GM11168 (cell line): ENCODE measurements around the gene ELOB.

Experiments used
- in situ Hi-C: fragments of 300-500 bp; cut with MboI; formaldehyde crosslinking; loops from one replicate; pipeline ENCODE4 v1.12.0; 2022; ENCODE audit warnings: low sequenced_read_pairs; ENCODE audit not compliant: unreplicated experiment

ELOB gene

GRCh38 chr16:2811703-2812471 is 34.8 kb upstream of the ELOB start:
- in situ Hi-C loops: no loop called here

- in situ Hi-C loops: no loop called here
These were observed 33.6 kb upstream of the ELOB start for GRCh38 chr16:2810651-2811050.

GRCh38 chr16:2809149-2809760 is 32.2 kb upstream of the ELOB start:
- in situ Hi-C loops: no loop called here

- in situ Hi-C loops: no loop called here
These were observed 31.1 kb upstream of the ELOB start for GRCh38 chr16:2808181-2808580.

- in situ Hi-C loops: no loop called here
These were observed 29.2 kb upstream of the ELOB start for GRCh38 chr16:2806286-2806685.

GRCh38 chr16:2804728-2805127 is 27.6 kb upstream of the ELOB start:
- in situ Hi-C loops: no loop called here

- in situ Hi-C loops: no loop called here
These were observed 26.6 kb upstream of the ELOB start for GRCh38 chr16:2803545-2804195.

- in situ Hi-C loops: no loop called here
These were observed 22.8 kb upstream of the ELOB start for GRCh38 chr16:2799859-2800226.

- in situ Hi-C loops: no loop called here
These were observed 22.3 kb upstream of the ELOB start for GRCh38 chr16:2799205-2799858.

- in situ Hi-C loops: no loop called here
These were observed 21.7 kb upstream of the ELOB start for GRCh38 chr16:2798723-2799204.

GRCh38 chr16:2795395-2796143 is 18.5 kb upstream of the ELOB start:
- in situ Hi-C loops: no loop called here

- in situ Hi-C loops: no loop called here
These were observed 15.9 kb upstream of the ELOB start for GRCh38 chr16:2792940-2793339.

- in situ Hi-C loops: no loop called here
These were observed 14.1 kb upstream of the ELOB start for GRCh38 chr16:2791174-2791573.

GRCh38 chr16:2790631-2791030 is 13.6 kb upstream of the ELOB start:
- in situ Hi-C loops: no loop called here

- in situ Hi-C loops: no loop called here
These were observed 10.9 kb upstream of the ELOB start for GRCh38 chr16:2787961-2788360.

- in situ Hi-C loops: no loop called here
These were observed 10.3 kb upstream of the ELOB start, which contains the start of gene PRSS33 for GRCh38 chr16:2787406-2787805. TSS of gene PRSS33 (minus strand) at chr16:2787560. CDS start at chr16:2786547, 1,013 bp downstream.

GRCh38 chr16:2786826-2787151 is 9.7 kb upstream of the ELOB start:
- in situ Hi-C loops: no loop called here

GRCh38 chr16:2786061-2786825 is 9.2 kb upstream of the ELOB start:
- in situ Hi-C loops: no loop called here
